Stimulated activated CD4-positive, alpha-beta T cell treated with anti-CD3 and anti-CD28 coated beads, TNF-alpha, amount 100 ng/mL, for 48 hours (primary cell): ENCODE data around the gene SH3BP1.
A peak's percentile ranks its signal among the peaks of the same experiment; 100 is the strongest.
"Not testable (repeated sequence)": the region's sequence is repeated elsewhere in the genome, so short reads cannot be mapped to it uniquely, and the experiment has no call there.

ENCODE experiments used
- DNase-seq, 3 donors: peaks; one replicate each; pipeline ENCODE4 v3.0.0-alpha.2; 2020; ENCODE audit warnings: low read depth in 3 of 3

SH3BP1 gene

DNA sequence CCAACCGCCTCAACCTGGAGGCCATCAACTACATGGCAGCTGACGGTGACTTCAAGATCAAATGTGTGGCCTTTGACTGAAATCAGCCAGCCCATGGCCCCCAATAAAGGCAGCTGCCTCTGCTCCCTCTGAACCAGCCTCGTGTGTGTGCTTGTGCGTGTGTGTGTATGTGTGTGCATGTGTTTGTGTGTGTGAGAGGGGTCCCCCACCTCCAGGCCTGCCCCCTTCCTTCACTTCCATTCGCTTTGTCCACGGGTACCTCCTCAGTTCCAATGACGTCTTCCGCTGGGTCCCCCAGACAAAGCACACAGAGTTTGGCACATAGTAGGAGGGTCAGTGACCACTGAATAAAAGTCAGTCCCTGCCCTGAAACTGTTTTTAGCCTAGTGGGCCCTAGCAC is 40.2 kb downstream of the SH3BP1 start:
- DNase-seq, result no peak

- DNase-seq, result no peak
Observed at GRCh38 chr22:37680191-37680851, 40.9 kb downstream of the SH3BP1 start.

GRCh38 chr22:37681001-37681424 is 41.5 kb downstream of the SH3BP1 start:
- no peak for DNase-seq

GRCh38 chr22:37681556-37682049 is 42.1 kb downstream of the SH3BP1 start:
- DNase-seq, result peak in 2 of 3 donors; percentile 63 to 75

- DNase-seq, result no peak
Observed at GRCh38 chr22:37684803-37685615, 45.5 kb downstream of the SH3BP1 start.

- DNase-seq, result peak; percentile 56 to 59 (median 57)
Observed at GRCh38 chr22:37686002-37686982, 46.8 kb downstream of the SH3BP1 start, which contains the start of gene NOL12. Gene NOL12 (plus strand): TSS chr22:37686343. CDS start chr22:37686393, 50 bp downstream.

- no peak for DNase-seq
Observed at GRCh38 chr22:37690407-37690806, 50.9 kb downstream of the SH3BP1 start.

DNA sequence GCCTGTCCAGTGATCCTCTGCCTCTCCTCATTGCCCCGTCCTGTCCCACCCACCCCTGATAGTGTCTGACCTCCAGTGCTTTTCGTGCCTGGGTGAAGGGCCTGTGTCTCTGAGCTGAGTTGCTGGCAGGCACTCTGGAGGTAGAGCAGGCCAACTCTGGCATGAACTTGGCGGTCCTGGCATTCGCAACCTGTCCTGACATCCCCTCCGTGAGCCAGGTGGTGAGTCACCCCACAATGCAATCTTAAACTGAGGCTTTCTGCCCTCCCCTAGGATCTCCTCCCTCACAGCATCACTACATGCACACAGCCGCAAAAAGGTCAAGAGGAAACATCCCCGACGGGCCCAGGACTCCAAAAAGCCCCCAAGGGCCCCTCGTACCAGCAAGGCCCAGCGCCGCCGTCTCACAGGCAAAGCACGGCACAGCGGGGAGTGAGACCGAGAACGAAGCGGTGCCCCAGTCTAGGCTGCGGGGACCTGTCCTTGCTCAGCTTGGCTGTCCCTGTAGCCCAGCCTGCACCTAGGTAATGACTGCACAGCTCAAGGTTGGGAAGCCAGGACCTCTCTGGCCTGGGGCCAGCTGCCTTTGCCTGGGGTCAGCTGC is 51.5 kb downstream of the SH3BP1 start:
- no peak for DNase-seq

DNA sequence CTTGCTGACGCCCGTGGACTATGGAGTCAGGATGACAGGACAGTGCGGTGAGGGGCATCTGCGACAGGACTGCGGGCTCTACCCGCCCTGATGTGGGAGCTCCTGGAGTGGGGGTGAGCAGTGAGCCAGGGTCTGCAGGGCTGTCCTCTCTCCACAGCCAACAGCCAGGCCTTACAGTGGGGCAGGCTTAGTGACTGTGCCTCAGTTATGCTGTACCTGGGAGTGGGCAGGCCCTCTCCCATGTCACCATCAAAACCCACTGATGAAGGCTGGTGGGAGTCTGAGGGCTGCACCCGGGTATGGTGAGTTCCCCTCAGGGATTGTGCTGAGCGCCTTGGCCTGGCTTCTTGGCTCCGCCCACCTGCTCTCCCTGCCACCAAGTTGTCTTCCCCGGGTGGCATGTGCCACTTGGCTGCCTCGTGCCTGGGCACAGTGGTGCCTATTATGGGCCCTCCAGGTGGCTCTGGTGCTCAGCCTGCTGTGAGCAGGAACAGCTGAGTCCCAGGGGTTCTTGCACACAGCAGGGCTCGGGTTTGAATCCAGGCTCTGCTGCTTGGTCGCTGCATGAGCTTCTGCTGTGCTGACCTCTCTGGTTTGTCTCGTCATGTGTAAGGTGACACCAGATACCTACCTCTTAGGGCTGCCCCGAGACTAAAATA is 53.3 kb downstream of the SH3BP1 start:
- DNase-seq, result no peak

DNA sequence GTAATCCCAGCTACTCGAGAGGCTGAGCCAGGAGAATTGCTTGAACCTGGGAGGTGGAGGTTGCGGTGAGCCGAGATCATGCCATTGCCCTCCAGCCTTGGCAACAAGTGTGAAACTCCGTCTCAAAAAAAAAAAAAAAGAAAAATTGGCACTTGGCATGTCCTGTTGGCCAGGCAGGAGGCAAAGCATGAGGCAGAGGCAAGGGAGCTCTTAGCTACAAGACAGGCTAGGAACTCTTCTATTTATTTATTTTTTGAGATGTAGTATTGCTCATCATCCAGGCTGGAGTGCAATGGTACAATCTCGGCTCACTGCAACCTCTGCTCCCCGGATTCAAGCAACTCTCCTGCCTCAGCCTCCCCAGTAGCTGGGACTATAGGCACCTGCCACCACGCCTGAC is 54.7 kb downstream of the SH3BP1 start:
- not testable (repeated sequence) for DNase-seq

GRCh38 chr22:37696260-37696656 is 56.8 kb downstream of the SH3BP1 start:
- DNase-seq, result not testable (repeated sequence)

DNA sequence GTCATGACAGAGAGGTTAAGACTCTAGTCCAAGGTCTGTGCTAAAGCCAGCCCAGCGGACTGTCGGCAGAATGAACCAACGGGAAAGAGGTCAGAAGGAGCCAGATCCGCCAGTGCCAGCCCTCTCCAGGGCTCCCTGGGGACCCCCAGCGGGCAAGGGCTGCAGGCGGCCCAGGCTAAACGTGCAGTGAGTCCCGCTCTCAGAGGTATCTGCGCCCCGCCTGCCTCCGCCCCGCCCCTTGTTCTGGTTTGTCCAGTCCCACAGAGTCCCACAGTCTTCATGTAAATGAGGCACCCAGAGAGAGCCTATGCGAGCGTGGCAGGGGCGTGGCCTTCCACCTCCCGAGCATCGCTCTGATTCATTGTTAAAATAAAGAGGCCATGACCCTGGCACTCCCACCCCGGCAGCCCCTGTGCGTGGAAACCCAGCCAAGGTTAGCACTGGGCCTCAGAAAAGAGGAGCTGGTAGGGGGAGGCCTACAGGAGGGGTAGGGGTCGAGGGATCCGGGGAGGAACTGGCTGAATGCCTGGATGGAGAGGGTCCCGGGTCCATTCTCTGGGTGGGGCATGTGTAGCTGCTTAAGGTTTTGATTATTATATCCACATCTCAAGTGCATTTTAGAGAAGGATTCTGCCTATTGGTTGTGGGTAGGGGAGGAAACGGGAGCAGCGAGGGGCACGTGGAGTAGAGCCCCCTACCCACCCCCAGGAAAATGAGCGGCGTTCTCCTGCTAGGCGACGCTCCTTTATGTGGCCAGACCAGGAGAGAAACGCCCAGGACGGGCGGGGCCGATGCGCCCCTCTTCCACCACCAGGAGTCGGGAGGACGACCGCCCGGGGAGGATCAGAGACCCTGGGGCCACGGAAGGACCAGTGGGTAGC is 57.4 kb downstream of the SH3BP1 start, which contains the start of gene TRIOBP:
TSS of gene TRIOBP (plus strand) at position 392 of the 881 bp plus-strand sequence. CDS start 4,318 bp downstream, outside the sequence.
- peak; percentile 70 to 92 (median 88) for DNase-seq

GRCh38 chr22:37697538-37697835 is 58.0 kb downstream of the SH3BP1 start:
- no peak for DNase-seq

- no peak for DNase-seq
Observed at GRCh38 chr22:37701141-37701786, 61.8 kb downstream of the SH3BP1 start.

DNA sequence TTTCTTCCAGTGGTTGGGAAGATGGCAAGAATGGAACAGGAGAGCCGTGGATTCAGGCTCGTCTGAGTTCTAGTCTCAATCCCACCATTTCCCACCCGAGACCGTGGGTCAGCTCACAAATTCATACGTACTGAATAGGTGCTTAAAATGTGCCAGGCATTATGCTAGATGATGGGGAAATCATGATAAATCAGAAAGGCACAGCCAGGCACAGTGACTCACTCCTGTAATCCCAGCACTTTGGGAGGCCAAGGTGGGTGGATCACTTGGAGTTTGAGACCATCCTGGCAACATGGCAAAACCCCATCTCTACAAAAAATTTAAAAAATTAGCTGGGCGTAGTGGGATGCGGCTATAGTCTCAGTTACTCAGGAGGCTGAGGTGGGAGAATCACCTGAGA is 64.4 kb downstream of the SH3BP1 start:
- no peak for DNase-seq

DNA sequence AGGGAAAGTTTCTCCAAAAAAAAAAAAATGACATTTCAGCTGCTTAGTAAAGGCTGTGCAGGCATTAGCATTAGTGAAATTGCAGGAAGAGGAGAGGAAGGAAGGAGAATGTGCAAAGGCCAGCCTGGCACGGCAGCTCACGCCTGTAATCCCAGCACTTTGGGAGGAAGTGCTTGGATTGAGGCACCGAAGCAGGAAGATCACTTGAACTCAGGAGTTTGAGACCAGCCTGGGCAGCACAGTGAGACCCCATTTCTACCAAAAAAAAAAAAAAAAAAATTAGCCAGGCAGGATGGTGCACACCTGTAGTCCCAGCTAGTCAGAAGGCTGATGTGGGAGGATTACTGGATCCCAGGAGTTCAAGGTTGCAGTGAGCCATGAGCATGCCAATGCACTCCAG is 65.2 kb downstream of the SH3BP1 start:
- no peak for DNase-seq

DNA sequence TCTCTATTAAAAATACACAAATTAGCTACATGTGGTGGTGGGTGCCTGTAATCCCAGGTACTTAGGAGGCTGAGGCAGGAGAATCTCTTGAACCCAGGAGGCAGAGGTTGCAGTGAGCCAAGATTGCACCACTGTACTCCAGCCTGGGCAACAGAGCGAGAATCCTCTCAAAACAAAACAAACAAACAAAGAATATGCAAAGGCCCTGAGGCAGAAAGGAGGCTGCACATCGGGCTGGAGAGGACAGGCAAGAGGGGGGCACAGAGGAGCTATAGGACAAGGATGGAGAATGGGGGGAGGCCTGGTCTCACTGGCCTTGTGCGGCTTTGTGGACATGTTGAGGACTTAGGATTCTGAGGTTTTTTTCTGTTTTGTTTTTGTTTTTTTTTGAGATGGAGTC is 65.7 kb downstream of the SH3BP1 start:
- DNase-seq, result no peak
